Kidney (tissue), 14 donors: ENCODE results near the gene OR2G3. TPM values are rescaled to one million over a fixed set of nuclear protein-coding genes. Genes with fewer than 3 reads are reported as not detected.

Experiments
- DNase-seq, 5 donors: peaks; one replicate each; pipeline ENCODE4 v3.0.0-alpha.2; 2013 to 2020
- FAIRE-seq: peaks from 2 replicates; lab custom pipeline; 2012; peaks lifted over from hg19 to GRCh38; lab: Jason Lieb, UNC
- H3K27ac ChIP-seq, 2 donors: one replicate each; pipeline ENCODE4 v1.7.0; 2013; ENCODE audit warnings: low read depth in 2 of 2, low read length in 2 of 2, inconsistent platforms in 1 of 2
- H3K27me3 ChIP-seq: one replicate; pipeline ENCODE4 v1.7.1; 2013; ENCODE audit warnings: low read length, inconsistent platforms; ENCODE audit not compliant: control insufficient read depth, insufficient read depth
- H3K36me3 ChIP-seq, 3 donors: one replicate each; pipeline versions ENCODE4 v1.7.0 to v1.7.1; 2013; ENCODE audit warnings: low read length in 3 of 3, control low read depth in 1 of 3, inconsistent platforms in 1 of 3; ENCODE audit not compliant: insufficient read depth in 3 of 3, control insufficient read depth in 2 of 3
- H3K4me1 ChIP-seq, 3 donors: one replicate each; pipeline versions ENCODE4 v1.7.0 to v1.7.1; 2013; ENCODE audit warnings: low read length in 3 of 3, inconsistent platforms in 1 of 3, low read depth in 1 of 3; ENCODE audit not compliant: control insufficient read depth in 2 of 3, insufficient read depth in 2 of 3
- H3K4me3 ChIP-seq, 3 donors: one replicate each; pipeline versions ENCODE4 v1.7.0 to v1.8.1; 2013; ENCODE audit warnings: low read length in 3 of 3, control low read depth in 1 of 3, inconsistent platforms in 1 of 3
- H3K9ac ChIP-seq, 3 donors: one replicate each; pipeline versions ENCODE4 v1.7.0 to v1.7.1; 2013; ENCODE audit warnings: low read length in 3 of 3, control low read depth in 1 of 3, inconsistent platforms in 1 of 3
- H3K9me3 ChIP-seq, 3 donors: one replicate each; pipeline versions ENCODE4 v1.7.0 to v1.7.1; 2013; ENCODE audit warnings: low read length in 3 of 3, control low read depth in 1 of 3, inconsistent platforms in 1 of 3; ENCODE audit not compliant: control insufficient read depth in 2 of 3, insufficient read depth in 1 of 3
- intact Hi-C: fragments of 100-400 bp; cut with DNase I; formaldehyde crosslinking; loops from one replicate; pipeline ENCODE4 v1.11.1; 2022
- polyA plus RNA-seq: library from polyadenylated mRNA; stranded (reverse); fragments of 350-450 nt; fragmentation: Illumina TruSeq; extraction: RNeasy Lipid Tissue Mini Kit (QIAGEN cat#74804); gene quantifications from one replicate; pipeline ENCODE4 v1.2.3, GENCODE V29; 2014; ENCODE audit warnings: low read depth, low replicate concordance; ENCODE audit not compliant: insufficient read depth
- total RNA-seq: library from RNA; stranded (reverse); fragmentation: NEBNext Ultra II Directional; extraction: Animal tissue kit (Norgen Biotek cat#: 25700); gene quantifications from one replicate; pipeline ENCODE4 v1.2.1, GENCODE V29; 2021
- TF ChIP-seq, protein P1 (sequence below): IDR thresholded peaks from 3 replicates; pipeline ENCODE4 v1.5.1; 2012; ENCODE audit warnings: mild to moderate bottlenecking, moderate library complexity, borderline replicate concordance; ENCODE audit not compliant: insufficient read depth; ENCODE audit errors: extremely low read depth
- donor health status: control.
- donor health status: control.
- donor health status: control.
- donor health status: control.
- donor health status: control.
- donor health status: DM: yes; HTN: yes; CAD: no.
- donor health status: Normal renal cell carcinoma (clear cell type).

The OR2G3 gene
- total and polyA plus RNA-seq, 2 donors from 2014 or later, result not detected

DNA sequence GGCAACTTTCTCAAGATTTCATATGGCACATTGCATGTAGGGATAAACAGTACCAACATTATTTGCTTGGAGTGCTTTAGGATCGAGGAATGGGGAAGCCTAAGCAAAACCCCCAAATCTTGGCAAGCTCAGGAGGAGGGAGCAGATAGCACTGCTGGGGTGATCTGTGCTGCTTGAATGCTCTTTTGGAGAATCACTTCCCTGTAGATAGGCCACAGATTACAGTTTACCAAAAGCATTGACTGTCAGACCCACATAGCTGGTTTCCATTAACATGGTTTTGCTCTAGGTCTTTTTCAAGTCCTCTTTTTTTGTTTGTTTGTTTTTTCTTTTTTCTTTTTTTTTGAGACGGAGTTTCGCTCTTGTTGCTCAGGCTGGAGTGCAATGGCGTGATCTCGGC, 37.4 kb downstream of the OR2G3 start:
- Histone ChIP-seq H3K36me3 (no peaks in the 10 kb centered on the region), H3K4me1 (peaks cover 0 to 4% (median 0%) of the 10 kb centered on the region in 3 donors), H3K27ac (no peak overlapping the region), H3K9ac (no peak overlapping the region), H3K4me3 (no peak overlapping the region), H3K27me3 (no peaks in the 10 kb centered on the region), H3K9me3 (no peaks in the 10 kb centered on the region)
- DNase-seq, result no peak
- intact Hi-C loops, result no loop called here
- no peak for FAIRE-seq
- TF ChIP-seq, protein P1, sequence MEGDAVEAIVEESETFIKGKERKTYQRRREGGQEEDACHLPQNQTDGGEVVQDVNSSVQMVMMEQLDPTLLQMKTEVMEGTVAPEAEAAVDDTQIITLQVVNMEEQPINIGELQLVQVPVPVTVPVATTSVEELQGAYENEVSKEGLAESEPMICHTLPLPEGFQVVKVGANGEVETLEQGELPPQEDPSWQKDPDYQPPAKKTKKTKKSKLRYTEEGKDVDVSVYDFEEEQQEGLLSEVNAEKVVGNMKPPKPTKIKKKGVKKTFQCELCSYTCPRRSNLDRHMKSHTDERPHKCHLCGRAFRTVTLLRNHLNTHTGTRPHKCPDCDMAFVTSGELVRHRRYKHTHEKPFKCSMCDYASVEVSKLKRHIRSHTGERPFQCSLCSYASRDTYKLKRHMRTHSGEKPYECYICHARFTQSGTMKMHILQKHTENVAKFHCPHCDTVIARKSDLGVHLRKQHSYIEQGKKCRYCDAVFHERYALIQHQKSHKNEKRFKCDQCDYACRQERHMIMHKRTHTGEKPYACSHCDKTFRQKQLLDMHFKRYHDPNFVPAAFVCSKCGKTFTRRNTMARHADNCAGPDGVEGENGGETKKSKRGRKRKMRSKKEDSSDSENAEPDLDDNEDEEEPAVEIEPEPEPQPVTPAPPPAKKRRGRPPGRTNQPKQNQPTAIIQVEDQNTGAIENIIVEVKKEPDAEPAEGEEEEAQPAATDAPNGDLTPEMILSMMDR, result no peak

DNA sequence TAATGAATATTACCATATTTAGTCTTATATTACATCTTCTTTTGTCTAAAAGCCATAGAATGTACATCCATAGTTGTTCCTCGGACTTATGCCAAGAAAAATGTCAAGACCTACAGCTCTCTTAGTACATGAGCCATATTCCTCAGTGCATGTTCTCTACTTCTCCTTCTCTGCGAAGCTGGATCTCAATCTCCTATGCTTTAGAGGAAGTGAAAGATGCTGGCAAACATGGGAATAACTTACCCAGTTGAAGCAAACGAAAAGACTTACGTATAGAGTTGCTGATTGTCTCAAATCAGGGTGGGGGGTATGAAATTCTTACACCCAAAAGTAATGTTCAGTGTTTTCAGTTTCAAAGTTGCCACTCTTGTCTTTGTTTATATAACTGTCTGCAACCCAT, 41.5 kb downstream of the OR2G3 start:
- Histone ChIP-seq H3K27ac (no peak overlapping the region), H3K4me1 (no peaks in the 10 kb centered on the region), H3K4me3 (no peak overlapping the region), H3K36me3 (no peaks in the 10 kb centered on the region), H3K9me3 (no peaks in the 10 kb centered on the region), H3K9ac (no peak overlapping the region), H3K27me3 (no peaks in the 10 kb centered on the region)
- DNase-seq (no peak), FAIRE-seq (no peak)
- TF ChIP-seq, protein P1, result no peak
- intact Hi-C loops, result no loop called here

DNA sequence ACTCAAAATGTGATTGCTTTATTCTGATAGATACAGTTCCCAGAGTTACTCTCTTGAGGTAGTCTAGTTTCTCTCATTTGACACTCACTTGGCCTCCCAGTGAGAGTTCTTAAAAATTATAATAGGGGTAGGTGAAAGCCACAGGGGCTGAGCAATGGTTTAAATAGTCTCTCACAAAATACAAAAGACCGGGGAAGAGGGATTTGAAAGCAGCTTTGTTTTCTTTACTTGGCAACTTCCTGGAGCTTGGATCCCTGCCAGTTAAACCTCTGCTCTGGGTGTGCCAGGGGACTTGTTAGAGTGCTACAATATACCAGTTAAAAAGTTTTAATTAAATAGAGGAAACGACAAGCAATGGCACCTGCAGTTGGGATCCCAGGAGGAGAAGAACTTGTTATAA, 42.5 kb downstream of the OR2G3 start:
- FAIRE-seq, result no peak

More for the DNA sequence above, 42.5 kb downstream of the OR2G3 start:
- Histone ChIP-seq H3K9me3 (no peaks in the 10 kb centered on the region), H3K9ac (no peak overlapping the region), H3K4me1 (no peaks in the 10 kb centered on the region), H3K27me3 (no peaks in the 10 kb centered on the region), H3K27ac (no peak overlapping the region), H3K4me3 (no peak overlapping the region), H3K36me3 (no peaks in the 10 kb centered on the region)
- TF ChIP-seq, protein P1, result no peak
- DNase-seq, result peak in 1 of 5 donors; percentile 10
- intact Hi-C loops, result no loop called here
